Activated CD4-positive, alpha-beta T cell treated with anti-CD3 and anti-CD28 coated beads, Interleukin-2, Interleukin-4, amounts not matched to agents 100 ng/mL and 50 ng/mL, durations not matched to agents 16 hours and 8 hours (primary cell): ENCODE results near the gene PRKAB1.

Experiments
- DNase-seq: peaks from one replicate; pipeline ENCODE4 v3.0.0-alpha.2; 2020; ENCODE audit warnings: low spot score

Gene PRKAB1

GRCh38 chr12:119712721-119713120 is 44.8 kb downstream of the PRKAB1 start:
- DNase-seq: no peak

- no peak for DNase-seq
These were observed 45.7 kb downstream of the PRKAB1 start for GRCh38 chr12:119713551-119714031.

GRCh38 chr12:119714614-119715267 is 46.8 kb downstream of the PRKAB1 start:
- DNase-seq: no peak

- DNase-seq: no peak
These were observed 47.3 kb downstream of the PRKAB1 start for GRCh38 chr12:119715268-119715620.

- no peak for DNase-seq
These were observed 50.2 kb downstream of the PRKAB1 start for GRCh38 chr12:119718141-119718540.

GRCh38 chr12:119720349-119720748 is 52.4 kb downstream of the PRKAB1 start:
- no peak for DNase-seq

- DNase-seq: no peak
These were observed 53.4 kb downstream of the PRKAB1 start for GRCh38 chr12:119721306-119721705.

- no peak for DNase-seq
These were observed 57.6 kb downstream of the PRKAB1 start for GRCh38 chr12:119725523-119725922.

GRCh38 chr12:119727600-119728443 is 59.9 kb downstream of the PRKAB1 start:
- DNase-seq: no peak

GRCh38 chr12:119728444-119728745 is 60.5 kb downstream of the PRKAB1 start:
- no peak for DNase-seq

GRCh38 chr12:119729871-119730270 is 61.9 kb downstream of the PRKAB1 start:
- no peak for DNase-seq

GRCh38 chr12:119730381-119730780 is 62.4 kb downstream of the PRKAB1 start:
- DNase-seq: no peak
